Stimulated activated CD4-positive, alpha-beta T cell treated with anti-CD3 and anti-CD28 coated beads, Interleukin-4, amount 100 ng/mL, for 1 hour (primary cell): Measurements from ENCODE around the gene PAM.

Source experiments
- DNase-seq: peaks from one replicate; pipeline ENCODE4 v3.0.0-alpha.2; 2020

Gene PAM

GRCh38 chr5:102782217-102782872 lies 27.2 kb downstream of the PAM start:
- DNase-seq = no peak

- no peak for DNase-seq
Measured at GRCh38 chr5:102787134-102787533, 32.0 kb downstream of the PAM start.

GRCh38 chr5:102788788-102789187 lies 33.7 kb downstream of the PAM start:
- no peak for DNase-seq

- DNase-seq = no peak
Measured at GRCh38 chr5:102789469-102789868, 34.4 kb downstream of the PAM start.

GRCh38 chr5:102790748-102791147 lies 35.6 kb downstream of the PAM start:
- DNase-seq = no peak

- DNase-seq = no peak
Measured at GRCh38 chr5:102792705-102793104, 37.6 kb downstream of the PAM start.

GRCh38 chr5:102794047-102794446 lies 38.9 kb downstream of the PAM start:
- no peak for DNase-seq

- no peak for DNase-seq
Measured at GRCh38 chr5:102794677-102795331, 39.7 kb downstream of the PAM start.

- no peak for DNase-seq
Measured at GRCh38 chr5:102795526-102795925, 40.4 kb downstream of the PAM start.

GRCh38 chr5:102796009-102796408 lies 40.9 kb downstream of the PAM start:
- DNase-seq = no peak

- no peak for DNase-seq
Measured at GRCh38 chr5:102796498-102796897, 41.4 kb downstream of the PAM start.

- DNase-seq = no peak
Measured at GRCh38 chr5:102797322-102797884, 42.3 kb downstream of the PAM start.

GRCh38 chr5:102798104-102798785 lies 43.1 kb downstream of the PAM start:
- DNase-seq = no peak

- no peak for DNase-seq
Measured at GRCh38 chr5:102799017-102799416, 43.9 kb downstream of the PAM start.

GRCh38 chr5:102800427-102800826 lies 45.3 kb downstream of the PAM start:
- no peak for DNase-seq

GRCh38 chr5:102801371-102801770 lies 46.3 kb downstream of the PAM start:
- no peak for DNase-seq

GRCh38 chr5:102802708-102803458 lies 47.8 kb downstream of the PAM start:
- DNase-seq = no peak

GRCh38 chr5:102807878-102808502 lies 52.9 kb downstream of the PAM start:
- no peak for DNase-seq

- DNase-seq = no peak
Measured at GRCh38 chr5:102809033-102809432, 53.9 kb downstream of the PAM start.

- DNase-seq = no peak
Measured at GRCh38 chr5:102811972-102812371, 56.9 kb downstream of the PAM start.

GRCh38 chr5:102813740-102814139 lies 58.6 kb downstream of the PAM start:
- DNase-seq = no peak

- DNase-seq = no peak
Measured at GRCh38 chr5:102815084-102815483, 60.0 kb downstream of the PAM start.
